Epithelial cell of proximal tubule (primary cell): ENCODE measurements around the gene B4GALT3. TPM values are rescaled to one million over a fixed set of nuclear protein-coding genes. Genes with fewer than 3 reads are reported as not detected.

Experiments used
- DNase-seq: peaks from one replicate; pipeline ENCODE4 v3.0.0-alpha.2; 2011; ENCODE audit warnings: low read depth
- H3K4me3 ChIP-seq: 2 replicates; pipeline ENCODE4 v1.5.1; 2011; ENCODE audit warnings: low read depth, mild to moderate bottlenecking, low read length
- total RNA-seq: library from RNA; depleted of rRNA; stranded (reverse); fragments of >200 nt; gene quantifications from 2 replicates; pipeline ENCODE4 v1.2.3, GENCODE V29; 2015
- TF ChIP-seq, protein P1 (sequence below): conservative IDR thresholded peaks from 2 replicates; pipeline ENCODE4 v1.5.1; 2012; ENCODE audit warnings: low read depth, mild to moderate bottlenecking, low read length

Gene B4GALT3
- total RNA-seq, 1 donor from 2014 or later, result 46.2 TPM

- TF ChIP-seq, protein P1, sequence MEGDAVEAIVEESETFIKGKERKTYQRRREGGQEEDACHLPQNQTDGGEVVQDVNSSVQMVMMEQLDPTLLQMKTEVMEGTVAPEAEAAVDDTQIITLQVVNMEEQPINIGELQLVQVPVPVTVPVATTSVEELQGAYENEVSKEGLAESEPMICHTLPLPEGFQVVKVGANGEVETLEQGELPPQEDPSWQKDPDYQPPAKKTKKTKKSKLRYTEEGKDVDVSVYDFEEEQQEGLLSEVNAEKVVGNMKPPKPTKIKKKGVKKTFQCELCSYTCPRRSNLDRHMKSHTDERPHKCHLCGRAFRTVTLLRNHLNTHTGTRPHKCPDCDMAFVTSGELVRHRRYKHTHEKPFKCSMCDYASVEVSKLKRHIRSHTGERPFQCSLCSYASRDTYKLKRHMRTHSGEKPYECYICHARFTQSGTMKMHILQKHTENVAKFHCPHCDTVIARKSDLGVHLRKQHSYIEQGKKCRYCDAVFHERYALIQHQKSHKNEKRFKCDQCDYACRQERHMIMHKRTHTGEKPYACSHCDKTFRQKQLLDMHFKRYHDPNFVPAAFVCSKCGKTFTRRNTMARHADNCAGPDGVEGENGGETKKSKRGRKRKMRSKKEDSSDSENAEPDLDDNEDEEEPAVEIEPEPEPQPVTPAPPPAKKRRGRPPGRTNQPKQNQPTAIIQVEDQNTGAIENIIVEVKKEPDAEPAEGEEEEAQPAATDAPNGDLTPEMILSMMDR, result peak; percentile 45
- no peak overlapping the region for H3K4me3 ChIP-seq
- DNase-seq, result no peak
These were observed 3.3 kb upstream of the B4GALT3 start for GRCh38 chr1:161180639-161181038.

GRCh38 chr1:161179698-161180097 lies 2.4 kb upstream of the B4GALT3 start:
- no peak overlapping the region for H3K4me3 ChIP-seq
- TF ChIP-seq, protein P1, result no peak
- no peak for DNase-seq

DNA sequence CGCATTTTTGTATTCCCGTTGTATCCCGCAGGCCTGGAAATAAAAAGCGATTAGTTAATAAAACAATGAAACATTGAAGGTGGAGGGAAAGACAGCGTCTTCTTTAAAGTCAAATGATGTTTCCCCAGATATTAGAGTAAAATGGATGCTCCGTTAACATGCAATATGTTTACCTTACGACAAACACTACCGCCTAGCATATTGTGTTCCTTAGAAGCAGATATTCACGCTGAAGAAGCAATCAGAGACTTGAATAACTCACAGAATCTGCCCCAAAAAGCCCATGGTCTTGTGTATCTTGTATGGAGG lies 583 bp upstream of the B4GALT3 start:
- no peak for DNase-seq
- TF ChIP-seq, protein P1, result no peak
- peak overlapping the region; percentile 73 for H3K4me3 ChIP-seq

- DNase-seq, result no peak
- H3K4me3 ChIP-seq, result peak overlapping the region; percentile 73
- TF ChIP-seq, protein P1, result no peak
These were observed 717 bp downstream of the B4GALT3 start for GRCh38 chr1:161176468-161177111.

GRCh38 chr1:161175771-161176453 lies 1.4 kb downstream of the B4GALT3 start:
- peak overlapping the region; percentile 73 for H3K4me3 ChIP-seq
- TF ChIP-seq, protein P1, result no peak
- DNase-seq, result no peak

GRCh38 chr1:161174911-161175310 lies 2.4 kb downstream of the B4GALT3 start:
- TF ChIP-seq, protein P1, result no peak
- DNase-seq, result no peak
- no peak overlapping the region for H3K4me3 ChIP-seq

GRCh38 chr1:161173711-161174110 lies 3.6 kb downstream of the B4GALT3 start:
- no peak overlapping the region for H3K4me3 ChIP-seq
- TF ChIP-seq, protein P1, result no peak

More at GRCh38 chr1:161173711-161174110, 3.6 kb downstream of the B4GALT3 start:
- no peak for DNase-seq
